Esophagus (tissue), 2 donors: Measurements from ENCODE around the gene MAMLD1. TPM values are rescaled to one million over a fixed set of nuclear protein-coding genes. Genes with fewer than 3 reads are reported as not detected.

Experiments used
- H3K27ac ChIP-seq, 2 donors: one replicate each; pipeline ENCODE4 v1.5.1; 2013; ENCODE audit warnings: low read depth in 2 of 2, mild to moderate bottlenecking in 2 of 2, inconsistent platforms in 1 of 2, low read length in 1 of 2, moderate library complexity in 1 of 2
- H3K27me3 ChIP-seq, 2 donors: one replicate each; pipeline ENCODE4 v1.6.1; 2013; ENCODE audit warnings: low read length in 2 of 2, control low read depth in 1 of 2, mild to moderate bottlenecking in 1 of 2; ENCODE audit not compliant: insufficient read depth in 2 of 2, control insufficient read depth in 1 of 2
- H3K36me3 ChIP-seq, 2 donors: one replicate each; pipeline ENCODE4 v1.6.1; 2013; ENCODE audit warnings: low read length in 1 of 2; ENCODE audit not compliant: control insufficient read depth in 2 of 2, insufficient read depth in 2 of 2
- H3K4me1 ChIP-seq, 2 donors: one replicate each; pipeline ENCODE4 v1.6.1; 2013; ENCODE audit warnings: low read length in 1 of 2; ENCODE audit not compliant: control insufficient read depth in 2 of 2, insufficient read depth in 2 of 2
- H3K4me3 ChIP-seq, 2 donors: one replicate each; pipeline ENCODE4 v1.5.1; 2013; ENCODE audit warnings: low read length in 2 of 2, mild to moderate bottlenecking in 2 of 2, low read depth in 1 of 2, moderate library complexity in 1 of 2
- H3K9me3 ChIP-seq, 2 donors: one replicate each; pipeline ENCODE4 v1.6.1; 2013; ENCODE audit warnings: mild to moderate bottlenecking in 2 of 2, low read depth in 1 of 2, low read length in 1 of 2, moderate library complexity in 1 of 2; ENCODE audit not compliant: control insufficient read depth in 2 of 2, insufficient read depth in 1 of 2
- WGBS, 2 donors: extraction: QIAGEN DNeasy Blood & Tissue Kit; methylation state at CpG; one replicate each; pipeline ENCODE4 v1.1.7; 2013; 5-methylcytosine and 5-hydroxymethylcytosine counted together
- polyA plus RNA-seq, 2 donors: library from polyadenylated mRNA; stranded (reverse); fragments of 200-250 nt; gene quantifications; one replicate each; pipeline ENCODE4 v1.2.3, GENCODE V29; 2013
- donor health status: healthy with polysubstance abuse.
- donor health status: Bipolar disorder and iron deficiency.

The MAMLD1 gene
- polyA plus RNA-seq, 2 donors: 0.59 to 1.1 TPM

- Histone ChIP-seq H3K27ac (no peak overlapping the region), H3K4me3 (no peak overlapping the region), H3K36me3 (no peaks in the 10 kb centered on the region), H3K9me3 (peaks cover 0 to 4% of the 10 kb centered on the region in 2 donors), H3K4me1 (peaks cover 2 to 5% of the 10 kb centered on the region in 2 donors), H3K27me3 (no peaks in the 10 kb centered on the region)
- WGBS, 2 donors: 72 to 80% methylated on average over 11 of the region's 11 CpGs
Measured at GRCh38 chrX:150544222-150544787, 181.2 kb downstream of the MAMLD1 start.

- H3K27ac ChIP-seq: no peak overlapping the region
- H3K27me3 ChIP-seq: no peaks in the 10 kb centered on the region
- no peaks in the 10 kb centered on the region for H3K36me3 ChIP-seq
- no peak overlapping the region for H3K4me3 ChIP-seq
- WGBS, 2 donors: 79 to 82% methylated on average over 8 of the region's 8 CpGs
- H3K4me1 ChIP-seq: peaks cover 2 to 5% of the 10 kb centered on the region in 2 donors
- peaks cover 0 to 4% of the 10 kb centered on the region in 2 donors for H3K9me3 ChIP-seq
Measured at GRCh38 chrX:150544835-150545770, 182.0 kb downstream of the MAMLD1 start.

- H3K36me3 ChIP-seq: no peaks in the 10 kb centered on the region
- peaks cover 2 to 5% of the 10 kb centered on the region in 2 donors for H3K4me1 ChIP-seq
- peak overlapping the region; percentile 42 to 81 for H3K27ac ChIP-seq
- H3K27me3 ChIP-seq: no peaks in the 10 kb centered on the region
- WGBS, 2 donors: 55 to 65% methylated on average over 9 of the region's 9 CpGs
- no peak overlapping the region for H3K4me3 ChIP-seq
- H3K9me3 ChIP-seq: peaks cover 0 to 4% of the 10 kb centered on the region in 2 donors
Measured at GRCh38 chrX:150546711-150547153, 183.6 kb downstream of the MAMLD1 start.

- peak overlapping the region; percentile 30 to 52 for H3K4me3 ChIP-seq
- peaks cover 0 to 4% of the 10 kb centered on the region in 2 donors for H3K9me3 ChIP-seq
- H3K27me3 ChIP-seq: no peaks in the 10 kb centered on the region
- 7 to 34% methylated on average over 49 to 54 of the region's 54 CpGs for WGBS, 2 donors
- peak overlapping the region; percentile 69 to 81 for H3K27ac ChIP-seq
- H3K4me1 ChIP-seq: peaks cover 2 to 5% of the 10 kb centered on the region in 2 donors
- H3K36me3 ChIP-seq: no peaks in the 10 kb centered on the region
Measured at GRCh38 chrX:150547375-150548115, 184.4 kb downstream of the MAMLD1 start.

- H3K4me1 ChIP-seq: peaks cover 2 to 5% of the 10 kb centered on the region in 2 donors
- peaks cover 0 to 4% of the 10 kb centered on the region in 2 donors for H3K9me3 ChIP-seq
- H3K36me3 ChIP-seq: no peaks in the 10 kb centered on the region
- 64 to 66% methylated on average over 4 of the region's 4 CpGs for WGBS, 2 donors
- peak overlapping the region; percentile 69 to 81 for H3K27ac ChIP-seq
- no peak overlapping the region for H3K4me3 ChIP-seq
- H3K27me3 ChIP-seq: no peaks in the 10 kb centered on the region
Measured at GRCh38 chrX:150548251-150548650, 185.1 kb downstream of the MAMLD1 start.

GRCh38 chrX:150548684-150549083 is 185.6 kb downstream of the MAMLD1 start:
- no peaks in the 10 kb centered on the region for H3K27me3 ChIP-seq
- peak overlapping the region in 1 of 2 donors; percentile 33 for H3K27ac ChIP-seq
- peaks cover 2 to 5% of the 10 kb centered on the region in 2 donors for H3K4me1 ChIP-seq
- no peaks in the 10 kb centered on the region for H3K36me3 ChIP-seq
- H3K4me3 ChIP-seq: no peak overlapping the region
- H3K9me3 ChIP-seq: peaks cover 0 to 4% of the 10 kb centered on the region in 2 donors
- 45 to 53% methylated on average over 2 of the region's 2 CpGs for WGBS, 2 donors

GRCh38 chrX:150551963-150552362 is 188.8 kb downstream of the MAMLD1 start:
- Histone ChIP-seq H3K27ac (no peak overlapping the region), H3K9me3 (peaks cover 0 to 4% of the 10 kb centered on the region in 2 donors), H3K36me3 (no peaks in the 10 kb centered on the region), H3K4me3 (no peak overlapping the region), H3K4me1 (peaks cover 2 to 5% of the 10 kb centered on the region in 2 donors), H3K27me3 (peaks cover 0 to 6% of the 10 kb centered on the region in 2 donors)
- WGBS, 2 donors: 83 to 89% methylated on average over 3 of the region's 3 CpGs

GRCh38 chrX:150558424-150558823 is 195.3 kb downstream of the MAMLD1 start:
- no peak overlapping the region for H3K4me3 ChIP-seq
- peaks cover 0 to 6% of the 10 kb centered on the region in 2 donors for H3K27me3 ChIP-seq
- 34 to 61% methylated on average over 7 of the region's 7 CpGs for WGBS, 2 donors
- H3K27ac ChIP-seq: no peak overlapping the region
- H3K4me1 ChIP-seq: no peaks in the 10 kb centered on the region
- peaks cover 0 to 3% of the 10 kb centered on the region in 2 donors for H3K9me3 ChIP-seq
- no peaks in the 10 kb centered on the region for H3K36me3 ChIP-seq
